Measurements from ENCODE around the gene TUBA4B. TPM values are rescaled to one million over a fixed set of nuclear protein-coding genes. Genes with fewer than 3 reads are reported as not detected.

Gene TUBA4B
- total RNA-seq, 1 donor from 2014 or later: not detected

DNA sequence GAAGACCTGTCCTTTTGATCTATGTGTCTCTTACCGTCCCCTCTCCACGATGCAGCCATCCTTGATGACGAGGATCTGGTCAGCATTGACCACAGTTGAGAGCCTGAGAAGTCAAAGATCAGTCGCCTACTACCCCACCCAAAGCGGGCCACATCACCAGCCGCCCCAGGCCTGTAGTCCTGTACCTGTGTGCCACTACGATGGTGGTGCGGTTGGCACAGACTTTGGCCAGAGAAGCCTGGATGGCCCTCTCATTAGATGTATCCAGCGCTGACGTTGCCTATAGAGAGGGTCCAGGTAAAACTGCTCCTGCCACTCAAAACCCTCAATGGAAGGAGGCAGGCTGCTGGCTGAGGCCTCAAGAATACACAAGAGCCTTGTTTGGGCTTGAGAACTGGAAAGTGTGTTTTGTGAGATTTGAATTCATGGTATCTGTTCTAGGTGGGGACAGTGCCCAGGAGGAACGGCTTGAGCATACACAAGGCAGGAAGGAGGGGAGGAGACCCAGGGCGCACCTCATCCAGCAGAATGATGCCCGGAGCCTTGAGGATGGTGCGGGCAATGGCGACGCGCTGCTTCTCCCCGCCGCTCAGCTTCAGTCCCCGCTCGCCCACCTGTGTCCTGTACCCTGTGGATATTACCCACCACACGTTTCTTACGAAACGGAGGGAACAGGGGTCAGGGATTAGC lies 42.7 kb upstream of the TUBA4B start:
- Mint-ChIP-seq H3K9me3 (ENCODE audit: unreplicated experiment) (peaks cover 16% of the 10 kb centered on the region), H3K27me3 (ENCODE audit: unreplicated experiment) (peaks cover 5% of the 10 kb centered on the region), H3K4me3 (ENCODE audit: unreplicated experiment) (no peak overlapping the region), H3K27ac (ENCODE audit: unreplicated experiment) (no peak overlapping the region), H3K36me3 (ENCODE audit: unreplicated experiment) (no peaks in the 10 kb centered on the region), H3K4me1 (ENCODE audit: low read depth, unreplicated experiment) (peaks cover 5% of the 10 kb centered on the region)
- TF ChIP-seq CTCF (IDR thresholded peaks at IDR 0.05; ENCODE audit: partially characterized antibody, unreplicated experiment): no peak
- no peak for DNase-seq

- Mint-ChIP-seq H3K4me1 (ENCODE audit: low read depth, unreplicated experiment) (peaks cover 5% of the 10 kb centered on the region), H3K9me3 (ENCODE audit: unreplicated experiment) (peaks cover 14% of the 10 kb centered on the region), H3K27ac (ENCODE audit: unreplicated experiment) (no peak overlapping the region), H3K4me3 (ENCODE audit: unreplicated experiment) (no peak overlapping the region), H3K36me3 (ENCODE audit: unreplicated experiment) (no peaks in the 10 kb centered on the region), H3K27me3 (ENCODE audit: unreplicated experiment) (peaks cover 5% of the 10 kb centered on the region)
- DNase-seq: no peak
- TF ChIP-seq CTCF (IDR thresholded peaks at IDR 0.05; ENCODE audit: partially characterized antibody, unreplicated experiment): no peak
Measured at GRCh38 chr2:219210886-219211362, 42.1 kb upstream of the TUBA4B start.

- H3K36me3 Mint-ChIP-seq (ENCODE audit: unreplicated experiment): no peaks in the 10 kb centered on the region
- H3K27ac Mint-ChIP-seq (ENCODE audit: unreplicated experiment): no peak overlapping the region
- peaks cover 6% of the 10 kb centered on the region for H3K4me1 Mint-ChIP-seq (ENCODE audit: low read depth, unreplicated experiment)
- H3K27me3 Mint-ChIP-seq (ENCODE audit: unreplicated experiment): peaks cover 7% of the 10 kb centered on the region
- H3K9me3 Mint-ChIP-seq (ENCODE audit: unreplicated experiment): peaks cover 12% of the 10 kb centered on the region
- H3K4me3 Mint-ChIP-seq (ENCODE audit: unreplicated experiment): no peak overlapping the region
- DNase-seq: no peak
- TF ChIP-seq CTCF (IDR thresholded peaks at IDR 0.05; ENCODE audit: partially characterized antibody, unreplicated experiment): no peak
Measured at GRCh38 chr2:219213026-219213415, 40.0 kb upstream of the TUBA4B start.

GRCh38 chr2:219213486-219214071 lies 39.5 kb upstream of the TUBA4B start:
- DNase-seq: no peak
- Mint-ChIP-seq H3K27ac (ENCODE audit: unreplicated experiment) (no peak overlapping the region), H3K4me3 (ENCODE audit: unreplicated experiment) (no peak overlapping the region), H3K4me1 (ENCODE audit: low read depth, unreplicated experiment) (peaks cover 6% of the 10 kb centered on the region), H3K27me3 (ENCODE audit: unreplicated experiment) (peaks cover 7% of the 10 kb centered on the region), H3K36me3 (ENCODE audit: unreplicated experiment) (no peaks in the 10 kb centered on the region), H3K9me3 (ENCODE audit: unreplicated experiment) (peaks cover 12% of the 10 kb centered on the region)
- no peak for TF ChIP-seq CTCF (IDR thresholded peaks at IDR 0.05; ENCODE audit: partially characterized antibody, unreplicated experiment)

DNA sequence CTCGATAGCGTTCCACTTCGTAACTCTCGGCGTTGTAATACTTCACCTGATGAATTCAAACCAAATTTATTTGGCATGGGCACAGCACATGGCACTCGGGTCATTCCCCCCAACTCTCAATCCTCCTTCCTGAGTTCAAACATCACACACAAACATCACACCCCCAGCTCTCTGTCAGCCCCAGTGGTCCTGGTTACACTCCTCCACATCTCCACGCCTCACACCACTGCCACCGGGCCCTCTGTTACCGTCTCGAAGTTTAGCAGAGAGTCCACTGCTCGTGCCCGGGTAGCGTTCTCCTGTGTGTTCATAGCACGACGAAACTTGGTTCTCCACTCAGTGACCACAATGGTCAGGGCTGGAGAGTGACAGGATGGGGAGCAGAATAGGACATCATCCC lies 38.9 kb upstream of the TUBA4B start:
- Mint-ChIP-seq H3K36me3 (ENCODE audit: unreplicated experiment) (no peaks in the 10 kb centered on the region), H3K27ac (ENCODE audit: unreplicated experiment) (no peak overlapping the region), H3K27me3 (ENCODE audit: unreplicated experiment) (peaks cover 7% of the 10 kb centered on the region), H3K4me1 (ENCODE audit: low read depth, unreplicated experiment) (peaks cover 8% of the 10 kb centered on the region), H3K9me3 (ENCODE audit: unreplicated experiment) (peaks cover 11% of the 10 kb centered on the region), H3K4me3 (ENCODE audit: unreplicated experiment) (no peak overlapping the region)
- no peak for TF ChIP-seq CTCF (IDR thresholded peaks at IDR 0.05; ENCODE audit: partially characterized antibody, unreplicated experiment)
- no peak for DNase-seq

All from glutamatergic neuron (in vitro differentiated cells).